ENCODE results near the gene GLRX5.

GLRX5 gene

DNA sequence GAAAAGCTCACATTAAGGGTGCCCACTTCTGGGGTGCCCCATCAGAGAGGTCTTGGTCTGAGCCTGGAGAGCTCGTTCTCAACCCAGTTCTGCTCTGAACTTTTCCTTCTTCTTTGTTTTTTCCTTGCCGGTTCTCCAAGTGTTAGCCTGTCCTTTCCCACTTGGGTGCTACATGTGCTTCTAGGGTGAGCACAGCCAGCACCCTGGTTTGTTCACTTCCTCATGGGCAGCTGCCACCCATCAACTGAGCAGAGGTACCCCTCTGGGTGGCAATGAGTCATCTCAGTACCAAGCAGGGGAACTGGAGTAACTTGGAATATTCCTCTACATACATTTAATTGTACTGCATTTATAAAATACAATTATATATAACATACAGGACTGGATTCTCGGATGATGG lies 14.5 kb upstream of the GLRX5 start:
- TF ChIP-seq, protein P1, sequence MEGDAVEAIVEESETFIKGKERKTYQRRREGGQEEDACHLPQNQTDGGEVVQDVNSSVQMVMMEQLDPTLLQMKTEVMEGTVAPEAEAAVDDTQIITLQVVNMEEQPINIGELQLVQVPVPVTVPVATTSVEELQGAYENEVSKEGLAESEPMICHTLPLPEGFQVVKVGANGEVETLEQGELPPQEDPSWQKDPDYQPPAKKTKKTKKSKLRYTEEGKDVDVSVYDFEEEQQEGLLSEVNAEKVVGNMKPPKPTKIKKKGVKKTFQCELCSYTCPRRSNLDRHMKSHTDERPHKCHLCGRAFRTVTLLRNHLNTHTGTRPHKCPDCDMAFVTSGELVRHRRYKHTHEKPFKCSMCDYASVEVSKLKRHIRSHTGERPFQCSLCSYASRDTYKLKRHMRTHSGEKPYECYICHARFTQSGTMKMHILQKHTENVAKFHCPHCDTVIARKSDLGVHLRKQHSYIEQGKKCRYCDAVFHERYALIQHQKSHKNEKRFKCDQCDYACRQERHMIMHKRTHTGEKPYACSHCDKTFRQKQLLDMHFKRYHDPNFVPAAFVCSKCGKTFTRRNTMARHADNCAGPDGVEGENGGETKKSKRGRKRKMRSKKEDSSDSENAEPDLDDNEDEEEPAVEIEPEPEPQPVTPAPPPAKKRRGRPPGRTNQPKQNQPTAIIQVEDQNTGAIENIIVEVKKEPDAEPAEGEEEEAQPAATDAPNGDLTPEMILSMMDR (IDR thresholded peaks at IDR 0.05; ENCODE audit: low read depth, low read length): no peak
- DNase-seq (ENCODE audit: extremely low read depth, low read depth): no peak

DNA sequence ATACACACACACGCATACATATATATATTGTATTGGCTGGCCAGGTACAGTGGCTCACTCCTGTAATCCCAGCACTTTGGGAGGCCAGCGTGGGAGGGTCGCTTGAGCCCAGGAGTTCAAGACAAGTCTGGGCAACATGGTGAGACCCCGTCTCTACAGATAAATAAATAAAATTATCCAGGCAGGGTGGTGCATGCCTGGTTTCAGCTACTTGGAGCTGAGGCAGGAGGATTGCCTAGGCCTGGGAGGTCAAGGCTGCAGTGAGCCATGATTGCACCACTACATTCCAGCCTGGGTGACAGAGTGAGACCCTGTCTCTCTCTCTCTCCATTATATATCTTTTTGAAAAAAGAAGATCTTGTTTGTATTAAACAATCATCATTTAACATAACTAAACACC lies 13.8 kb upstream of the GLRX5 start:
- TF ChIP-seq, protein P1 (IDR thresholded peaks at IDR 0.05; ENCODE audit: low read depth, low read length): no peak
- DNase-seq (ENCODE audit: extremely low read depth, low read depth): no peak

DNA sequence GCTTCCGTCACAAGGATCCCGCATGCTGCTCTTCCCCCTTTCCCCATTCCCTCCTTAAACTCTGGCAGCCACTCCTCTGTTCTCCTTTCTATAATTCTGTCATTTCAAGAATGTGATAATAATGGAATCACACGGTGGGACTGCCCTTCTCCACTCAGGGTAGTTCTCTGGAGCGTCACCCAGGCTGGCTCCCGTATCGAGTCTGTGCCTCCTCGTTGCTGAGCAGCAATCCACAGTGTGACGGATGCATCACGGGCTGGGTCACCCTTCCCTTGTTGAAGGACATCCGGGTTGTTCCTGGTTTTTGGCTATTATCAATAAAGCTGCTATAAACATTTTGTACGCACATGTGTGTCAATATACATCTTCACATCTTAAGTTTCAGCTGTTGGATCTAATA lies 12.7 kb upstream of the GLRX5 start:
- TF ChIP-seq, protein P1 (IDR thresholded peaks at IDR 0.05; ENCODE audit: low read depth, low read length): no peak
- DNase-seq (ENCODE audit: extremely low read depth, low read depth): no peak

DNA sequence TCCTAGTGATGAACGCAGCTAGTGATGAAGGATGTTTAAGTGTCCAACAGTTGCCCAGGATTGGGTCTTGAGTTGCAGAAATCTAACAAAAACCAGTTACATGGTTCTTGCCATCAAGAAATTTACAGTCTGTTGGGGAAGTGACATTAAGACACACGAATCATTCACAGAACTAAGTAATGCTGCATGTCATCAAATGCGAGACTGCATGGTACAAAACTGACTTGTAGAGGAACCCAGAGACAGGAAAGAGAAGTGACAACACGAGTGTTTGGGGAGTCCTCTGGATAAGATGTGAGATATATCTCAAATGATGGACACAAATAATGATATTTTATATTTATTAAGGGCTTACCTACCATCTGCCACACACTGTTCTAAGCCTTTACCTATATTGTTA lies 12.3 kb upstream of the GLRX5 start:
- TF ChIP-seq, protein P1 (IDR thresholded peaks at IDR 0.05; ENCODE audit: low read depth, low read length): no peak
- no peak for DNase-seq (ENCODE audit: extremely low read depth, low read depth)

DNA sequence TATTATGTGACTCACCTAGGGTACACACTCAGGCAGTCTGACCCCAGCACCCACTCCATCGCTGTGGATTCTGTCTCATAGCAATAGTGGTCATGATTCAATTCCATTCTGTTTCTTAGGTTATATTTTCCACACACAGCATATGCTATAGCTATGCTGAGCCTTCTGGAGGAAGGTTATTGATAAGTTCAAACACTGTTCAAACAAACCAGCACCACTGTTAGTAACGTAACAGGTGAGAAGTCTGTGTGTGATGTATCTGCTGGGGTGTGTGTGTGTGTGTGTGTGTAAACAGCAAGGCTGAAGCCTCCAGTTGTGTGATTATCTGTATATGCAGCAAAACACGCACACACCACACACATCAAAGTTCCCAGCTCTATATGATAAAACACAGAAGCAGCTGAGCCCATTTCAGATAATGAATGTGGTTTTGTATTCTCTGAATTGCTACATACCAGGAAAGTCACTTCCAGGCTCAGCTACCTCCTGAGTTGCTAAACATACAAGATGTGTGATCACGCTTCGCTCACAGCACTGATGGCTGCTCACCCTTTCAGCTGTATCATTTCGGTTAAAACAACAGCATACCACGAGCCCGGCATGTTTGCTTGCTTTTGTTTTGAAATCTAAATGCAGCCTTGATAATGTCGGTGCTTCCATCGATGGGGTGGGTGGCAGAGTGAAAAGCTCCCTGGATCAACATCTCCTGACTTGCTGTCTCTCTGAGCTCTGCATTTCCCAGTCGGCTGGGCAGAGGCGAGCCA lies 11.6 kb upstream of the GLRX5 start:
- no peak for DNase-seq (ENCODE audit: extremely low read depth, low read depth)
- TF ChIP-seq, protein P1 (IDR thresholded peaks at IDR 0.05; ENCODE audit: low read depth, low read length): no peak

DNA sequence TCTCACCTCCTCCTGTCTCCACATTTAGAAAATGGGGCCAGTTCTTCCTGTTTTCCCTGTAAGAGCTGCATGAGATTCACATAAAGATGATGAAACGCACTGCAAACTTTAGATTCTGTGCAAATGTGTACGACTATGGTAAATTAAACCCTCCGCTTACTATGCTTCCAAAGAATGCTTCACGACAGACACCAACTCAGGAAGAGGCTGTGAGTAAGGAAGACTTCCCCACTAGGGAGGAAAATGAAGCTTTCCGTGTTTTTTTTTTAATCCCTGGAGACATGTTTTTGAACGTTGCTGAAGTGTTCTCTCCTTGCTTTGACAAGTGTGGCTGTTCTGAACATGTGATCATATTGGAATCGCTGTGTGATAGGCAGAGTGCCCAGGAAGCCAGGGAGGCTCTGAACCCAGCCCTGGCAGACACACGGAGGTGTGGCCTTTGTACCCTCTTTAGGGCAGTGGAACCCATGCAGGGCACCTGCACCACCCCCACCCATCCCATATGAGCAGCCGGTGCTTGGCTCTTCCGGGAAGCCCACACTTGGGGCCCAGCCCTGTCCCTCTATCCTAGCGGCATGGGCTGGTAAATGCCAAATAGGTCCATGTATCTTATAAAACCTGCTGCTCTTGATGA lies 10.9 kb upstream of the GLRX5 start:
- TF ChIP-seq, protein P1 (IDR thresholded peaks at IDR 0.05; ENCODE audit: low read depth, low read length): no peak
- DNase-seq (ENCODE audit: extremely low read depth, low read depth): no peak

DNA sequence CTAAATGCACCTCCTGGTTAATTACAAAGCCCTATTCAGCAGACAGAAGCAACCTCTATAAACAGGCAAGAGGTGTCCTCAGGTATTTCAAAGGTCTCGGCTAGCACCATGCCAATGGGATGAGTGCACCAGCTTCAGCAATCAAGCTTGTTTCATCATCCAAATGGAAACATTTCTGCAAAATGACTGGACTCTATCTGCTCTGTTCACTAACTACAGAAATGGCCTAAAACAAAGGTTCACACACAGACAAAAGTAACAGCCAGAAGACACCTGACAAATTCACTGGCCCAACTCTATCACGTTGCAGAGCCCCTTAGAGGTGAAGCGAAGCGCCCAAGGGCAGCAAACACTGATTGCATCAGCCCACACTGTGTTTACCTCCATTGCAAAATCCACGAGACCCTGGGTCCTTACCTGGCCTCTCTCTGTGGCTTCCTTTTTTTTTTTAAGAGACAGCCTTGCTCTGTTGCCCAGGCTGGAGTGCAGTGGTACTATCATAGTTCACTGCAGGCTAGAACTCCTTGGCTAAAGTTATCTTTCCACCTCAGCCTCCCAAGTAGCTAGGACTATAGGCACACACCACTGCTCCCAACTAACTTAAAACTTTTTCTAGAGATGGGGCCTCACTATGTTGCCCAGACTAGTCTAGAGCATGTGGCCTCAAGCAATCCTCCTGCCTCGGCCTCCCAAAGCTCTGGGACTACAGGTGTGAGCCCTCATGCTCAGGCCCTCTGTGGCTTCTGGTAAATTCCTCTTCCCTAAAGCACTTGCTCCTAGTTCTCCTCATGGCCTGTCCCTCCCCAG lies 9.9 kb upstream of the GLRX5 start:
- DNase-seq (ENCODE audit: extremely low read depth, low read depth): no peak
- TF ChIP-seq, protein P1 (IDR thresholded peaks at IDR 0.05; ENCODE audit: low read depth, low read length): no peak
